CD14-positive monocyte (primary cell): Measurements from ENCODE around the gene RNF152. TPM values are rescaled to one million over a fixed set of nuclear protein-coding genes. Genes with fewer than 3 reads are reported as not detected.

Source experiments
- DNase-seq, 3 donors: peaks; one replicate each; pipeline ENCODE4 v3.0.0-alpha.2; 2011 to 2022
- H2AFZ ChIP-seq: 2 replicates; pipeline ENCODE4 v1.6.0; 2012; ENCODE audit warnings: mild to moderate bottlenecking, low read depth, low read length, inconsistent platforms; ENCODE audit not compliant: insufficient read depth, poor library complexity, severe bottlenecking
- H3K27ac ChIP-seq, 2 donors: 1 replicate in 1 of 2; 2 replicates in 1 of 2; pipeline ENCODE4 v1.5.1; 2012 to 2013; ENCODE audit warnings: low read length in 2 of 2, control low read depth in 1 of 2, inconsistent platforms in 1 of 2, low read depth in 1 of 2, mild to moderate bottlenecking in 1 of 2
- H3K27me3 ChIP-seq, 2 donors: one replicate each; pipeline versions ENCODE4 v1.6.0 to v1.6.1; 2011 to 2013; ENCODE audit warnings: low read length in 2 of 2; ENCODE audit not compliant: control insufficient read depth in 2 of 2, insufficient read depth in 2 of 2
- H3K36me3 ChIP-seq, 2 donors: replicated peaks in 1 of 2; 1 replicate in 1 of 2; 2 replicates in 1 of 2; pipeline versions ENCODE4 v1.5.1 to v1.6.1; 2012 to 2013; ENCODE audit warnings: low read length in 2 of 2, control low read depth in 1 of 2, inconsistent platforms in 1 of 2, mild to moderate bottlenecking in 1 of 2; ENCODE audit not compliant: insufficient read depth in 2 of 2, control insufficient read depth in 1 of 2
- H3K4me1 ChIP-seq, 2 donors: 1 replicate in 1 of 2; 2 replicates in 1 of 2; pipeline versions ENCODE4 v1.5.1 to v1.6.1; 2012 to 2013; ENCODE audit warnings: low read length in 2 of 2, control low read depth in 1 of 2, inconsistent platforms in 1 of 2, mild to moderate bottlenecking in 1 of 2, moderate library complexity in 1 of 2; ENCODE audit not compliant: insufficient read depth in 2 of 2, control insufficient read depth in 1 of 2
- H3K4me2 ChIP-seq: replicated peaks from 2 replicates; pipeline ENCODE3; 2012; ENCODE audit warnings: low read length, moderate library complexity, mild to moderate bottlenecking; ENCODE audit not compliant: poor library complexity, severe bottlenecking; ENCODE audit errors: extremely low read depth
- H3K4me3 ChIP-seq, 3 experiments: fragments of 200-600 bp in 1 of 3; sonication (generic) in 1 of 3; replicated peaks in 1 of 3; 1 replicate in 2 of 3; 2 replicates in 1 of 3; pipeline ENCODE4 v1.5.1; 2011 to 2013; ENCODE audit warnings: low read length in 3 of 3, mild to moderate bottlenecking in 3 of 3, control low read depth in 2 of 3, low read depth in 2 of 3, inconsistent platforms in 1 of 3, moderate library complexity in 1 of 3
- H3K79me2 ChIP-seq: 2 replicates; pipeline ENCODE4 v1.6.0; 2012; ENCODE audit warnings: mild to moderate bottlenecking, control low read depth, inconsistent platforms, low read length, moderate library complexity; ENCODE audit not compliant: insufficient read depth
- H3K9ac ChIP-seq: 2 replicates; pipeline ENCODE4 v1.6.0; 2017; ENCODE audit warnings: low read length, mild to moderate bottlenecking; ENCODE audit not compliant: insufficient read depth, poor library complexity, severe bottlenecking
- H3K9me3 ChIP-seq, 2 donors: replicated peaks in 1 of 2; 1 replicate in 1 of 2; 2 replicates in 1 of 2; pipeline versions ENCODE4 v1.5.1 to v1.6.1; 2012 to 2013; ENCODE audit warnings: low read length in 2 of 2, control low read depth in 1 of 2; ENCODE audit not compliant: control insufficient read depth in 1 of 2, insufficient read depth in 1 of 2
- H4K20me1 ChIP-seq: 2 replicates; pipeline ENCODE4 v1.6.0; 2012; ENCODE audit warnings: mild to moderate bottlenecking, low read length, control low read depth, moderate library complexity; ENCODE audit not compliant: insufficient read depth
- H3K27ac Mint-ChIP-seq, 7 donors: one replicate each; pipeline ENCODE4 v1.8.0; 2020; ENCODE audit warnings: mild to moderate bottlenecking in 7 of 7, mixed read lengths in 7 of 7, moderate library complexity in 6 of 7, inconsistent platforms in 2 of 7
- H3K27me3 Mint-ChIP-seq, 3 donors: one replicate each; pipeline ENCODE4 v1.8.0; 2021 to 2022; ENCODE audit warnings: low read depth in 3 of 3, mild to moderate bottlenecking in 3 of 3, mixed read lengths in 3 of 3, moderate library complexity in 3 of 3, inconsistent platforms in 1 of 3
- H3K36me3 Mint-ChIP-seq, 2 donors: one replicate each; pipeline ENCODE4 v1.8.0; 2020; ENCODE audit warnings: mixed read lengths in 2 of 2, inconsistent platforms in 1 of 2, mild to moderate bottlenecking in 1 of 2
- H3K4me1 Mint-ChIP-seq: one replicate; pipeline ENCODE4 v1.8.0; 2020; ENCODE audit warnings: mild to moderate bottlenecking, mixed read lengths
- H3K4me3 Mint-ChIP-seq, 2 donors: one replicate each; pipeline ENCODE4 v1.8.0; 2020; ENCODE audit warnings: mild to moderate bottlenecking in 2 of 2, mixed read lengths in 2 of 2, moderate library complexity in 1 of 2
- H3K9me3 Mint-ChIP-seq, 7 donors: one replicate each; pipeline ENCODE4 v1.8.0; 2020 to 2022; ENCODE audit warnings: mixed read lengths in 7 of 7, mild to moderate bottlenecking in 6 of 7, moderate library complexity in 6 of 7, inconsistent platforms in 2 of 7
- CTCF ChIP-seq: fragments of 200-600 bp; IDR thresholded peaks from one replicate; pipeline ENCODE4 v1.8.0; 2022; ENCODE audit warnings: antibody characterized with exemption, mild to moderate bottlenecking
- WGBS: methylation state at CpG from one replicate; pipeline ENCODE4 v1.1.5; 2013; ENCODE audit warnings: missing lambda C conversion rate; ENCODE audit not compliant: insufficient coverage; 5-methylcytosine and 5-hydroxymethylcytosine counted together
- intact Hi-C, 2 donors: fragments of 100-400 bp; cut with micrococcal nuclease; formaldehyde crosslinking; loops; one replicate each; pipeline versions ENCODE4 v1.15.0 to v1.15.1; 2023
- polyA plus RNA-seq, 3 donors: library from polyadenylated mRNA; depleted of rRNA in 1 of 3; unstranded in 2 of 3; stranded (reverse) in 1 of 3; fragments of 300-500 nt in 2 of 3; fragments of >200 nt in 1 of 3; fragmentation: Illumina TruSeq in 2 of 3; gene quantifications; 1 replicate in 2 of 3; 2 replicates in 1 of 3; pipeline ENCODE4 v1.2.3, GENCODE V29; 2012 to 2021

RNF152 gene
- polyA plus RNA-seq, 3 donors: 0.03 to 0.54 (median 0.45) TPM

GRCh38 chr18:61766266-61766884, 126.4 kb downstream of the RNF152 start:
- no peak overlapping the region for H3K4me3 Mint-ChIP-seq
- no peak overlapping the region for H3K4me3 ChIP-seq
- TF ChIP-seq CTCF: no peak
- H3K4me1 Mint-ChIP-seq: no peaks in the 10 kb centered on the region
- no peaks in the 10 kb centered on the region for H3K36me3 ChIP-seq
- intact Hi-C loops: no loop called here
- H3K27ac Mint-ChIP-seq: no peak overlapping the region
- no peaks in the 10 kb centered on the region for H3K4me1 ChIP-seq
- H3K27me3 ChIP-seq: peaks cover 5 to 10% of the 10 kb centered on the region in 2 donors
- H4K20me1 ChIP-seq: no peaks in the 10 kb centered on the region
- H3K36me3 Mint-ChIP-seq: no peaks in the 10 kb centered on the region
- no peaks in the 10 kb centered on the region for H3K79me2 ChIP-seq
- H3K9me3 Mint-ChIP-seq: peaks cover 0 to 11% (median 4%) of the 10 kb centered on the region in 7 donors
- H3K4me2 ChIP-seq: no peak overlapping the region
- no peak overlapping the region for H2AFZ ChIP-seq
- H3K27ac ChIP-seq: no peak overlapping the region
- no peak for DNase-seq
- H3K27me3 Mint-ChIP-seq: peaks cover 9 to 36% (median 11%) of the 10 kb centered on the region in 3 donors
- no peaks in the 10 kb centered on the region for H3K9me3 ChIP-seq
- no peak overlapping the region for H3K9ac ChIP-seq
- no CpG with 5 or more reads among the region's 2 CpGs for WGBS

- Histone ChIP-seq H3K27me3 (peaks cover 5 to 10% of the 10 kb centered on the region in 2 donors), H3K27ac (no peak overlapping the region), H3K4me1 (no peaks in the 10 kb centered on the region), H3K9me3 (peaks cover 0 to 3% of the 10 kb centered on the region in 2 donors), H4K20me1 (no peaks in the 10 kb centered on the region), H3K4me2 (no peak overlapping the region), H2AFZ (no peak overlapping the region), H3K4me3 (no peak overlapping the region), H3K36me3 (no peaks in the 10 kb centered on the region), H3K79me2 (no peaks in the 10 kb centered on the region), H3K9ac (no peak overlapping the region)
- Mint-ChIP-seq H3K4me1 (no peaks in the 10 kb centered on the region), H3K9me3 (peaks cover 4 to 17% (median 8%) of the 10 kb centered on the region in 7 donors), H3K36me3 (no peaks in the 10 kb centered on the region), H3K27me3 (peaks cover 9 to 35% (median 11%) of the 10 kb centered on the region in 3 donors), H3K4me3 (peak overlapping the region in 1 of 2 donors; percentile 31), H3K27ac (no peak overlapping the region)
- DNase-seq: no peak
- 80% methylated on average over 4 of the region's 6 CpGs for WGBS
- TF ChIP-seq CTCF: no peak
- intact Hi-C loops: no loop called here
These were observed 127.7 kb downstream of the RNF152 start for GRCh38 chr18:61765097-61765496.
